NCI-H1930 (cell line): ENCODE measurements around the gene SERINC5.
"Not testable (repeated sequence)": the region's sequence is repeated elsewhere in the genome, so short reads cannot be mapped to it uniquely, and the experiment has no call there.

Experiments
- DNase-seq, 2 experiments: peaks; one replicate each; lab custom pipeline; 2025; lab: John Stamatoyannopoulos, UW

SERINC5 gene

DNA sequence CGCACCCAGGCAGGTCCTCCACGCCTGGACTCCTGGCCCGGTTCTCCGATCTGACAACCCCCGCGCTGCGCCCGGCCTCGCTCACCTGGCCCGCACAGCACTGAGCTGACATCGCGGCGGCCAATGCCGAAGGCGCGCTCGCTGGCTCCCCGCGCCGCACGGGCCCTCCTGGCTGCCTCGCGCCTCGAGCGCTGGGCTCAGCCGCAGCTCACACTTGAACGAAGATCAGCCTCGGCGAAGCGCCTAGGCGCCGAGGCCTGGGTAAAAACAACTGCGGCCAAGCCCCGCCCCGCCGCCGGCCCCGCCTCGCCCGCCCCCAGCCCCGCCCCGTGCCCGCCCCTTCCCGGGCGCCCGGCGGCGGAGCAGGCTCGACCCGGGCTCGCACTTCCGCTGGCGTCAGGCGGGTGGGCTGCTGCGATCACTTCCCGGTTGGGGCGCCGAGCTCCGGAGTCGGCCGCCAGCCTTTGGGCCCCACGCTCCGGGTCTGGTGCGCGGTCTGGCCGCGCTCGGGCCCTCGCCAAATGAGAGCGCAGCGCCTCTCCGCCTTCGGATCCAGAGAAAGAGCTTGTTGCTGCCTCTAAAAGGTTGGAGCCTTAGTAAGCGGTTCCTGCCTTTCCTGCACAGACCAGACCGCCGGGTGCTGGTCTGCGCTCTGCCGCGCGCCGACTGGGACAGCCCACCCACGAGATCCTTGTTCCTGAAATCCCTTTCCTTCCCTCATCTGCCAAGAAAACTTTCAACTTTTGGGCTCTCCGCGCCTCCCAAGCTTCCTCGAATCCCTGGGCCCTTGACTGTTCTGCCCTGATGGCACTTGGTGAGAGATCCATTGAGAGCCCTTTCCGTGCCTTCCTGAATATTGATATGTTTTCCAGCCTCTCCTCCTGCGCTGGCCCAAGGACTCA, at the start of gene SERINC5:
Gene SERINC5 (minus strand): TSS at position 238 of the 902 bp plus-strand sequence. CDS start 126 bp downstream, at position 112.
- DNase-seq: peak; percentile 18 to 25

DNA sequence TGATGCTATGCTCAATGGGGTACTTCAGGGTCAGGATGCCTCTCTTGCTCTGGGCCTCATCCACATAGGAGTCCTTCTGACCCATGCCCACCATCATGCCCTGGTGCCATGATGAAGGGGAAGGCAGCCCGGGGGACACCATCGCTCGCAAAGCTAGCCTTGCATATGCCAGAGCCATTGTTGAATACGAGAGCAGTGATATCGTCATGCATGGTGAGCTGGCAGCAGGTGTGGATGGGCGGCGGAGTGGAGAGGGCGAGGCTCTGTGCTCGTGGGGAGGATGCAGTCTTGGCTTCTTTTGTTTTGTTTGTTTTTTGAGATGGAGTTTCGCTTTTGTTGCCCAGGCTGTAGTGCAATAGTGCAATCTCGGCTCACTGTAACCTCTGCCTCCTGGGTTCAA, 46.8 kb upstream of the SERINC5 start:
- DNase-seq: no peak

DNA sequence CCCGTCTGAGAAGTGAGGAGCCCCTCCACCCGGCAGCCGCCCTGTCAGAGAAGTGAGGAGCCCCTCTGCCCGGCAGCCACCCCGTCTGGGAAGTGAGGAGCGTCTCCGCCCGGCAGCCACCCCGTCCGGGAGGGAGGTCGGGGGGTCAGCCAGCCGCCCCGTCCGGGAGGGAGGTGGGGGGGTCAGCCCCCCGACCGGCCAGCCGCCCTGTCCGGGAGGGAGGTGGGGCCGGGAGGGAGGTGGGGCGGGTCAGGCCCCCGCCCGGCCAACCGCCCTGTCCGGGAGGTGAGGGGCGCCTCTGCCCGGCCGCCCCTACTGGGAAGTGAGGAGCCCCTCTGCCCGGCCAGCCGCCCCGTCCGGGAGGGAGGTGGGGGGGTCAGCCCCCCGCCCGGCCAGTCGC, 45.5 kb upstream of the SERINC5 start:
- not testable (repeated sequence) for DNase-seq

DNA sequence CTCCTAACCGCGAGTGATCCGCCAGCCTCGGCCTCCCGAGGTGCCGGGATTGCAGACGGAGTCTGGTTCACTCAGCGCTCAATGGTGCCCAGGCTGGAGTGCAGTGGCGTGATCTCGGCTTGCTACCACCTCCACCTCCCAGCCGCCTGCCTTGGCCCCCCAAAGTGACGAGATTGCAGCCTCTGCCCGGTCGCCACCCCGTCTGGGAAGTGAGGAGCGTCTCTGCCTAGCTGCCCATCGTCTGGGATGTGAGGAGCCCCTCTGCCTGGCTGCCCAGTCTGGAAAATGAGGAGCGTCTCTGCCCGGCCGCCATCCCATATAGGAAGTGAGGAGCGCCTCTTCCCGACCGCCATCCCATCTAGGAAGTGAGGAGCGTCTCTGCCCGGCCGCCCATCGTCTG, 44.9 kb upstream of the SERINC5 start:
- not testable (repeated sequence) for DNase-seq

DNA sequence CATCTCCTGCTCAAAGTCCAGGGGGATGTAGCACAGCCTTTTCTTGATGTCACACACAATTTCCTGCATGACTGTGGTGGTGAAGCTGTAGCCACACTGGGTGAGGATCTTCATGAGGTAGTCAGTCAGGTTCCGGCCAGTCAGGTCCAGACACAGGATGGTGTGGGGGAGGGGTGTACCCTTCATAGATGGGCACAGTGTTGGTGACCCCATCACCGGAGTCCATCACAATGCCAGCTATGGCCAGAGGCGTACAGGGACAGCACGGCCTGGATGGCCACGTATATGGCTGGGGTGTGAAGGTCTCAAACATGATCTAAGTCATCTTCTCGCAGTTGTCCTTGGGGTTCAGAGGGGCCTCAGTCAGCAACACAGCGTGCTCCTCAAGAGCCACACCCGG, 44.3 kb upstream of the SERINC5 start:
- no peak for DNase-seq

DNA sequence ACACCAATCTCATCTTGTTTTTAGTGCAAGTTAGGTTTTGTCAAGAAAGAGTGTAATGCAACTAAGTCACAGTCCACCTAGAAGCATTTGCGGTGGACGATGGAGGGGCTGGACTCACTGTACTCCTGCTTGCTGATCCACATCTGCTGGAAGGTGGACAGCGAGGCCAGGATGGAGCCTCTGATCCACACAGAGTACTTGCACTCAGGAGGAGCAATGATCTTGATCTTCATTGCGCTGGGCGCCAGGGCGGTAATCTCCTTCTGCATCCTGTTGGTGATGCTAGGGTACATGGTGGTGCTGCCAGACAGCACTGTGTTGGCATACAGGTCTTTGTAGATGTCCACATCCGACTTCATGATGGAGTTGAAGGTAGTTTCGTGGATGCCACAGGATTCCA, 43.8 kb upstream of the SERINC5 start:
- no peak for DNase-seq

- no peak for DNase-seq
These were observed 40.3 kb upstream of the SERINC5 start for GRCh38 chr5:80296121-80296520.

- no peak for DNase-seq
These were observed 35.9 kb upstream of the SERINC5 start for GRCh38 chr5:80291761-80292160.

DNA sequence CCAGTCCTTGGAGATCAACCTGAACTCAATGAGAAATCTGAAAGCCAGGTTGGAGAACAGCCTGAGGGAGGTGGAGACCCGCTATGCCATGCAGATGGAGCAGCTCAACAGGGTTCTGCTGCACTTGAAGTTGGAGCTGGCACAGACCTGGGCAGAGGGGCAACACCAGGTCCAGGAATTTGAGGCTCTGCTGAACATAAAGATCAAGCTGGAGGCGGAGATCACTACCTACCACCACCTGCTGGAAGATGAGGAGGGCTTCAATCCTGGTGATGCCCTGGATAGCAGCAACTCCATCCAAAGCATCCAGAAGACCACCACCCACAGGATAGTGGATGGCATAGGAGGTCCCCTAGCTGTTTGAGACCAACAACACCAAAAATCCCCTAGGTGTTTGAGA, 33.5 kb upstream of the SERINC5 start:
- no peak for DNase-seq

DNA sequence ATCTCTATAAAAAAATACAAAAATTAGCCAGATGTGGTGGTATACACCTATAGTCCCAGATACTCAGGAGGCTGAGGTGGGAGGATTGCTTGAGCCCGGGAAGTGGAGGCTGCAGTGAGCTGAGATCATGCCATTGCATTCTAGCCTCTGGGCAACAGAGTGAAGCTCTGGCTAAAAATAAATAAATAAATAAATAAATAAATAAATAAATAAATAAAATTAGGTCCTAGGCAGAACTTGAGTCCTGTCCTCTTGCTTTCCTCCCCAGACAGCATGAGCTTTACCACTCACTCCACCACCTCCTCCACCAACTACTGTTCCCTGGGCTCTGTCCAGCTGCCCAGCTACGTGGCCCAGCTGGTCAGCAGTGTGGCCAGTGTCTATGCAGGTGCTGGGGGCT, 32.3 kb upstream of the SERINC5 start:
- DNase-seq: no peak

DNA sequence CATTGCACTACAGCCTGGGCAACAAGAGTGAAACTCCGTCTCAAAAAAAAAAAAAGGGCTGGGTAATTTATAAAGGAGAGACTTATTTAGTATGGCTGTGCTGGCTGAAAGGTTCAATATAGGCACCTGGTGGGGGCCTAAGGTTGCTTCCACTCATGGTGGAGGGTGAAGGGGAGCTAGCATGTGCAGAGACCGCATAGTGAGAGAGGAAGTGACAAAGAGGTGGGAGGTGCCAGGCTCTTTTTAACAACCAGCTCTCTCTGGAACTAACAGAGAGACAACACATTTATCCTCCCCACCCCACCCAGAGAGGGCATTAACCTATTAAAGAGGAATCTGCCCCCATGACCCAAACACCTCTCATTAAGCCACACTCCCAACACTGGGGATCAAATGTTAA, 28.9 kb upstream of the SERINC5 start:
- no peak for DNase-seq

DNA sequence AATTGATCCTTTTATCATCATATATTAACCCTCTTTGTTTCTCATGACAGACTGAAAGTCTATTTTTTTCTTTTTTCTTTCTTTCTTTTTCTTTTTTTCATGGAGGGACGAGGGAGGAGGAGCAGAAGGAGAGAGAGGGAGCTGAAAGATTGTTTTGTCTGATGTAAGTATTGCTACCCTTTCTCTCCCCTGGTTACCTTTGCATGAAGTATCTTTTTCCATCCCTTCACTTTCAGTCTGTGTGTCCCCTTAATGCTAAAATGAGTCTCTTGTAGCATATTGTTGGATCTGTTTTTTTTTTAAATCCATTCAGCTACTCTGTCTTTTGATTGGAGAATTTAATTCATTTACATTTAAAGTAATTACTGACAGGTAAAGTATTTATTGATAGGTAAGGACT, 27.5 kb upstream of the SERINC5 start:
- no peak for DNase-seq

DNA sequence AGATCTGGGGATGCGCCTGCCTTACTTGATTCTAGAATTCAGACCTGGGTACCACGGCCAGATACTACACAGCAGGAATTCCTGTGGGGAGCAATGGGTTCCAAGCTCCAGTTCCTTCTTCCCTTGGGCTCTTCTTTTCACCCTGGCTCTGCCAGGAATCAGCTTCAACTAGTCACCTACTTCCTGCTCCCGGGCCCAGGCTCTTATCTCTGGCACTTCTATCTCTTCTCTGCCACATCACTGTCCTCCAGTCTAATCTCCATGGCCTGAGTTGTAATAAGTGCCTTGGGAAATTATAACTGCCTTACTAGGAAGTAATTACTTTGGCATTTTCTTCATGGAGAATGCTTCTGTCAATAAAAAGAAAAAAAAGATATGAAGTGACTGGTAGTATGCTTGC, 26.2 kb upstream of the SERINC5 start:
- DNase-seq: no peak

- no peak for DNase-seq
These were observed 21.3 kb upstream of the SERINC5 start for GRCh38 chr5:80277191-80277590.

DNA sequence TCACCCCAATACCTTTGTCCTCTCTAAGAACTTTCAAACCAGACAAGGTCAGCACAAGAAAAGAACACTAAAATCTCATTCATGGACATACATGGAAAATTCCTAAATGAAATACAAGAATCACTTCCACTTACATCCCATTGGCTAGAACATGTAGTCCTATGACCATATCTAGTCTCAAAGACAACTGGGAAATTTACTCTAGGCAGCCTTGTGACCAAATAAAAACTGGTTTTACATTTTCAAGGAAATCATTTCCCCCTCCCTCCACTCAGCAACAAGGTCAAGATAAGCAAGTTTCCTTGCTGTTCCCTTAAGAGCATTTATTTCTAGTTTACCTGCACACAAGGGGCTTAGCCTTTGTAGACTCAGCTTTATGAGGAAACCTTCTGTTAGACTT, 20.3 kb upstream of the SERINC5 start:
- DNase-seq: no peak

- DNase-seq: no peak
These were observed 19.5 kb upstream of the SERINC5 start for GRCh38 chr5:80275347-80275746.

DNA sequence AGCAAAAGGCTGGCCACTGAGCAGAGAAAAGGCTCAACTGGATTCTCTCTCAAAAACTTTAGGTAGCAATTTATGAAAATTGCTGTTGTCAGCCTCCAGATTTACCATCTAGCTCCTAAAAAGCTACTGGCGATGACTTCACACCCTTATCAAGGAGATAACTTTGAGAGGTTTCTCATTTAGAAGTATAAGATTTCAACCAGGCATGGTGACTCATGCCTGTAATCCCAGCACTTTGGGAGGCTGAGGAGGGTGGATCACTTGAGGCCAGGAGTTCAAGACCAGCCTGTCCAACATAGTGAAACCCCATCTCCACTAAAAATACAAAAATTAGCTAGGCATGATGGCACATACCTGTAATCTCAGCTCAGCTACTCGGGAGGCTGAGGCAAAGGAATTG, 14.7 kb upstream of the SERINC5 start:
- DNase-seq: not testable (repeated sequence)

DNA sequence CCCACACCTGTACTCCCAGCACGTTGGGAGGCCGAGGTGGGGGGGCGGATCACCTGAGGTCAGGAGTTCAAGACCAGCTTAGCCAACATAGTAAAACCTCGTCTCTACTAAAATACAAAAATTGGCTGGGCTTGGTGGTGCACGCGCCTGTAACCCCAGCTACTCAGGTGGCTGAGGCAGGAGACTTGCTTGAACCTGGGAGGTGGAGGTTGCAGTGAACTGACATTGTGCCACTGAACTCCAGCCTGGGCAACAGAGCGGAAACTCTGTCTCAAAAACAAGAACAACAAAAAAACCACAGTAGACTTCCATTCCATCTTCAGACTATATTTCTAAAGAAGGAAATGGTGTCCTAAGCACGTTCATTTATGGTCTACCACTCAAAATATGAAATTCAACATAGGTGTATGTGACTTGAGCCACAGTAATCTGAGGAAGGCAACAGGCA, 14.2 kb upstream of the SERINC5 start:
- no peak for DNase-seq

- no peak for DNase-seq
These were observed 13.1 kb upstream of the SERINC5 start for GRCh38 chr5:80268916-80269315.

DNA sequence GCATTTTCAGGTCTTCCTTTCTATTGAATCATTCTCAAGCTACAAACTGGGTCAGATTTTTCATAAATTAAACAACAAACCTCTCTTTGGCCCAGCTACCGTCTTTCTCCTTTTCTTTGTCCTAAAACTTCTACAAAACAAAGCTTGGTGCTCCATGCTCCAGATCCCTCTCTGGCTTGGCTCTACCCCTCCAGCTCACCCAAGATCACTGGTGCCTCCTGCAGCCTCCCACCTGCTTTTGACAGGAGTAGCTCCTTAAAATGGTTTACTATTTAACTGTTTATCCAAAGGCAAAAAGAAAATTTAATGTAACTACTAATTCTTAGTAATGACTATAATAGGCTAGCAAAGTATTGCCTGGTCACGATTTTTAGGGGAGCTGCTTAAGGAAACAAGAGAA, 10.7 kb upstream of the SERINC5 start:
- no peak for DNase-seq

GRCh38 chr5:80260461-80260860, 4.6 kb upstream of the SERINC5 start:
- DNase-seq: no peak

GRCh38 chr5:80259511-80260203, 3.8 kb upstream of the SERINC5 start:
- no peak for DNase-seq

GRCh38 chr5:80255431-80255810, 427 bp downstream of the SERINC5 start:
- peak in 1 of 2 experiments; percentile 17 for DNase-seq
